DND-41 (cell line): Measurements from ENCODE around the gene PASK.

ENCODE experiments used
- ATAC-seq: fragments of 200-7000 bp; cut with Tn5 transposase; 3 replicates; pipeline ENCODE4 v1.9.1; 2021; ENCODE audit warnings: low read depth; ENCODE audit not compliant: insufficient read depth
- DNase-seq: peaks from one replicate; pipeline ENCODE4 v3.0.0-alpha.2; 2020
- H2AFZ ChIP-seq: 2 replicates; pipeline ENCODE4 v1.6.0; 2012; ENCODE audit warnings: low read depth, low read length
- H3K27ac ChIP-seq: 2 replicates; pipeline ENCODE4 v1.5.1; 2012; ENCODE audit warnings: low read length, inconsistent platforms
- H3K27me3 ChIP-seq: fragments of 200-600 bp; sonication (generic); 2 replicates; pipeline ENCODE4 v1.6.0; 2012; ENCODE audit warnings: low read length, mild to moderate bottlenecking, inconsistent platforms; ENCODE audit not compliant: insufficient read depth, poor library complexity
- H3K36me3 ChIP-seq: 2 replicates; pipeline ENCODE4 v1.5.1; 2012; ENCODE audit warnings: low read length, inconsistent platforms; ENCODE audit not compliant: insufficient read depth
- H3K4me1 ChIP-seq: 2 replicates; pipeline ENCODE4 v1.5.1; 2012; ENCODE audit warnings: mild to moderate bottlenecking, low read length; ENCODE audit not compliant: insufficient read depth
- H3K4me2 ChIP-seq: 2 replicates; pipeline ENCODE4 v1.6.0; 2012; ENCODE audit warnings: mild to moderate bottlenecking, moderate library complexity, low read length, inconsistent platforms; ENCODE audit not compliant: insufficient read depth
- H3K4me3 ChIP-seq, 2 experiments: fragments of 200-600 bp in 1 of 2; shearing (Covaris generic) in 1 of 2; 2 replicates each; pipeline ENCODE4 v1.5.1; 2012 to 2016; ENCODE audit warnings: inconsistent platforms in 2 of 2, low read length in 2 of 2, mild to moderate bottlenecking in 2 of 2, low read depth in 1 of 2, moderate library complexity in 1 of 2
- H3K79me2 ChIP-seq: 2 replicates; pipeline ENCODE4 v1.6.0; 2012; ENCODE audit warnings: low read length, inconsistent platforms; ENCODE audit not compliant: insufficient read depth
- H3K9ac ChIP-seq: 2 replicates; pipeline ENCODE4 v1.6.0; 2012; ENCODE audit warnings: low read depth, mild to moderate bottlenecking, inconsistent platforms, low read length, moderate library complexity
- H3K9me3 ChIP-seq: 2 replicates; pipeline ENCODE4 v1.5.1; 2012; ENCODE audit warnings: low read length, moderate library complexity, mild to moderate bottlenecking, inconsistent platforms; ENCODE audit not compliant: insufficient read depth, severe bottlenecking
- H4K20me1 ChIP-seq: 2 replicates; pipeline ENCODE4 v1.6.0; 2012; ENCODE audit warnings: low read length; ENCODE audit not compliant: insufficient read depth
- EZH2 ChIP-seq: IDR thresholded peaks from 3 replicates; pipeline ENCODE4 v1.6.1; 2012; ENCODE audit warnings: borderline replicate concordance, low read depth, mild to moderate bottlenecking, moderate library complexity, low read length, inconsistent platforms; ENCODE audit not compliant: severe bottlenecking
- TF ChIP-seq, protein P1 (sequence below): IDR thresholded peaks from 2 replicates; pipeline ENCODE4 v1.5.1; 2012; ENCODE audit warnings: borderline replicate concordance, low read length, moderate library complexity, mild to moderate bottlenecking; ENCODE audit not compliant: poor library complexity, severe bottlenecking; ENCODE audit errors: extremely low read depth

PASK gene

DNA sequence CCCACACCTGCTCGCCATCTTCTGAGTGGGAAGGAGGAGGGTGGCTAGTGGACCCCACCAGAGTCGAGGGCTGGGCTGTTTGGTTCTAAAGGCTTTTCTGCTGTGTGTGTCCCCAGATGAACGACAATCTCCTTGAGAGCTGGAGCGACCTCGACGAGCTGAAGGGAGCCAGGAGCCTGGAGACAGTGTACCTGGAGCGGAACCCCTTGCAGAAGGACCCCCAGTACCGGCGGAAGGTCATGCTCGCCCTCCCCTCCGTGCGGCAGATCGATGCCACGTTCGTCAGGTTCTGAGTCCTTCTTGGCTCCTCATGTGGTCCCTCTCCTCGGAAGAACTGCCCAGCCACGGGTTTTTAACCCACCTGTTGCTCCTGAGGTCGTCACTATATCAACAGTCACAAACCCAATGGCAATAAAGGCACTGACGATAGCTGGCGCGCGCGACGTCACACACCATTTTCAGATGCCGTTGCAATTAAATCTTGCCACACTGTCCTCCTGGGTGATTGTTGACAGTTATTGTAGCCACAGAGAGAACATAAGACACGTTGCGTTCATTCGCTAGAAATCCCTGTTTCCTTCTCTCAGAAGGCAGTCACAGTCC, 33.4 kb upstream of the PASK start:
- DNase-seq: no peak
- TF ChIP-seq EZH2: no peak
- TF ChIP-seq, protein P1, sequence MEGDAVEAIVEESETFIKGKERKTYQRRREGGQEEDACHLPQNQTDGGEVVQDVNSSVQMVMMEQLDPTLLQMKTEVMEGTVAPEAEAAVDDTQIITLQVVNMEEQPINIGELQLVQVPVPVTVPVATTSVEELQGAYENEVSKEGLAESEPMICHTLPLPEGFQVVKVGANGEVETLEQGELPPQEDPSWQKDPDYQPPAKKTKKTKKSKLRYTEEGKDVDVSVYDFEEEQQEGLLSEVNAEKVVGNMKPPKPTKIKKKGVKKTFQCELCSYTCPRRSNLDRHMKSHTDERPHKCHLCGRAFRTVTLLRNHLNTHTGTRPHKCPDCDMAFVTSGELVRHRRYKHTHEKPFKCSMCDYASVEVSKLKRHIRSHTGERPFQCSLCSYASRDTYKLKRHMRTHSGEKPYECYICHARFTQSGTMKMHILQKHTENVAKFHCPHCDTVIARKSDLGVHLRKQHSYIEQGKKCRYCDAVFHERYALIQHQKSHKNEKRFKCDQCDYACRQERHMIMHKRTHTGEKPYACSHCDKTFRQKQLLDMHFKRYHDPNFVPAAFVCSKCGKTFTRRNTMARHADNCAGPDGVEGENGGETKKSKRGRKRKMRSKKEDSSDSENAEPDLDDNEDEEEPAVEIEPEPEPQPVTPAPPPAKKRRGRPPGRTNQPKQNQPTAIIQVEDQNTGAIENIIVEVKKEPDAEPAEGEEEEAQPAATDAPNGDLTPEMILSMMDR: no peak
- Histone ChIP-seq H3K9ac (no peak overlapping the region), H3K27ac (no peak overlapping the region), H3K9me3 (no peaks in the 10 kb centered on the region), H3K4me3 (no peak overlapping the region), H3K27me3 (no peaks in the 10 kb centered on the region), H4K20me1 (no peaks in the 10 kb centered on the region), H2AFZ (no peak overlapping the region), H3K4me2 (no peak overlapping the region), H3K4me1 (no peaks in the 10 kb centered on the region), H3K79me2 (no peaks in the 10 kb centered on the region), H3K36me3 (peaks cover 33% of the 10 kb centered on the region)
- ATAC-seq: no peak

DNA sequence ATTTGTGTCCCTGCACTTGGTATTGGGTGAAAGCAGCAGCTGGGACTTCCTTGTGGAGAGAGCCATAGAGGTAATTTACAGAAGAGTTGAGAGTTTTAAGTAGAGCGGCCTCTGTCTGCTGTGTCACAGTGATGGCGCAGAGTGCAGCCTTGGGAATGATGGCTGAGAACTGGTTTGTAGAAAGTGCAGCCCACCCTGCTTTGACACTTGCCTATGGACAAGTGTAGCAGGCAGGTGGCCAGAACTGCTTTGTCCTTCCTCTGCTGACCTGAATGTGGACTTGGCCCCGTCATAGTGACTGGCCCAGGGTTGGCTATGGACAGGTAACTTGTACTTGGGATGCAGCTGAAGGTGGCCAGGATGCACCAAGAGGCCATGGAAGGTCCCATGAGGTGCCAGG, 32.9 kb upstream of the PASK start:
- DNase-seq: no peak
- no peak for TF ChIP-seq EZH2
- TF ChIP-seq, protein P1: no peak
- no peaks in the 10 kb centered on the region for H3K79me2 ChIP-seq
- no peaks in the 10 kb centered on the region for H4K20me1 ChIP-seq
- no peak overlapping the region for H3K4me3 ChIP-seq
- H3K27me3 ChIP-seq: no peaks in the 10 kb centered on the region
- no peaks in the 10 kb centered on the region for H3K4me1 ChIP-seq
- H3K27ac ChIP-seq: no peak overlapping the region
- no peak for ATAC-seq
- no peaks in the 10 kb centered on the region for H3K9me3 ChIP-seq
- H2AFZ ChIP-seq: no peak overlapping the region
- no peak overlapping the region for H3K4me2 ChIP-seq
- H3K9ac ChIP-seq: no peak overlapping the region
- H3K36me3 ChIP-seq: peaks cover 35% of the 10 kb centered on the region

DNA sequence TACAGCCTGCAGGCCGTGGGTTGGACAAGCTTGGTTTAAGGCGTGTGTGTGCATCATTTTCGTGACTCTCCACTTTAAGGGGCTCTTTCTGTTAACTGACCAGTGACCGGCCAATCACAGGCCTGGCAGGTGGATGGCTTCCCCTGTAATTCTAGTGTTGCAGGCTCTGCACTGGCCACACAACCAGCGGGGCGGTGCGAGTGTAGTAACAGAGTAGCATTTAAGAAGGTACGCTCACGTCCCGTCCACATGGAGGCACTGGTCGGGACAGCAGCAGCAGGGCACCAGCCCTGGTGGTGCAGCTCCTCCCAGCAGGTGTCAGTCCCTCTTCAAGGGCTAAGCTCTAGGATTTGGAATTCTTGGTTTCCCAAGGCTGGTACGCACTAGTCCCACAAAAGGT, 31.2 kb upstream of the PASK start:
- Histone ChIP-seq H3K4me3 (no peak overlapping the region), H3K9ac (no peak overlapping the region), H2AFZ (no peak overlapping the region), H3K79me2 (no peaks in the 10 kb centered on the region), H3K4me2 (no peak overlapping the region), H3K27me3 (no peaks in the 10 kb centered on the region), H3K27ac (no peak overlapping the region), H3K36me3 (peaks cover 38% of the 10 kb centered on the region), H4K20me1 (no peaks in the 10 kb centered on the region), H3K9me3 (no peaks in the 10 kb centered on the region), H3K4me1 (no peaks in the 10 kb centered on the region)
- no peak for TF ChIP-seq EZH2
- TF ChIP-seq, protein P1: no peak
- no peak for DNase-seq
- no peak for ATAC-seq

DNA sequence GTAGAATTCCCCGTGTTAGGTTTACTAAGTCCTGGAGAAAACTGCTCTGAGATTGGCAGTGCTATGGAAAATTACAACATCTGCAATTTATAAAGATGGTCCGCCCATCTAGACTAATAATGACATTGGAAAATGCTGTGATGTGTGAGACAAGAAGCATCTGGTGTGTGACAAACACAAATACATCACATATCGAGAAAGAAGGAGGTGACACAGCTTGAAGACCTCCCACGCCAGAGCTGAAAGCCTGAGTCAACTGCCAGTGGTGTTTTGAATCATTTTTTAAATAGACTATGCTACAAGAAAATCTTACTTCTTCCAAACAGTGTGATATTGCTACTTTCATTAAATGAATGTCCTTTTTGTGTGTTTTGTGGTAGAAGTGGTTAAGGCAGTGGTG, 30.6 kb upstream of the PASK start:
- Histone ChIP-seq H2AFZ (no peak overlapping the region), H3K27me3 (no peaks in the 10 kb centered on the region), H3K4me3 (no peak overlapping the region), H4K20me1 (no peaks in the 10 kb centered on the region), H3K4me2 (no peak overlapping the region), H3K27ac (no peak overlapping the region), H3K4me1 (no peaks in the 10 kb centered on the region), H3K9ac (no peak overlapping the region; the same call in 1 of the 2 replicates), H3K9me3 (no peaks in the 10 kb centered on the region), H3K36me3 (peaks cover 44% of the 10 kb centered on the region), H3K79me2 (no peaks in the 10 kb centered on the region)
- TF ChIP-seq EZH2: no peak
- TF ChIP-seq, protein P1: no peak
- no peak for ATAC-seq
- DNase-seq: no peak
